ENCODE results near the gene CFAP210.

- no peak for TF ChIP-seq CTCF (conservative IDR thresholded peaks at IDR 0.05; ENCODE audit: low read depth in 2 of 2)
- TF ChIP-seq POLR2AphosphoS5 (IDR thresholded peaks at IDR 0.05; ENCODE audit: low read depth): no peak
- TF ChIP-seq EZH2 (IDR thresholded peaks at IDR 0.05; ENCODE audit: low read depth, unreplicated experiment): no peak
- no peak for TF ChIP-seq ETS1 (IDR thresholded peaks at IDR 0.05)
These were observed 20.3 kb downstream of the CFAP210 start for GRCh38 chr2:169673921-169674320.
